Measurements from ENCODE around the gene PSMD9. TPM values are rescaled to one million over a fixed set of nuclear protein-coding genes. Genes with fewer than 3 reads are reported as not detected.

PSMD9 gene
- total RNA-seq, 1 experiment from 2014 or later, result 55.5 TPM

- TF ChIP-seq ELF1 (IDR thresholded peaks at IDR 0.05; ENCODE audit: borderline replicate concordance, low read depth), result no peak
- TF ChIP-seq POLR2AphosphoS5 (IDR thresholded peaks at IDR 0.05; ENCODE audit: low read depth, low read length), result no peak
- ATAC-seq (no peak), DNase-seq (ENCODE audit: low read depth, low spot score) (no peak)
- H3K4me1 ChIP-seq (ENCODE audit: control insufficient read depth in 1 of 2, insufficient read depth in 2 of 2, low read length in 2 of 2), result 0 out of 4 replicates have a peak, but pooled peaks cover 0 to 5% of the 10 kb centered on the region in 2 experiments
- no peak overlapping the region for H3K27ac ChIP-seq (ENCODE audit: low read depth, low read length)
- RAD21 ChIA-PET (ENCODE audit: low non-redundant PET in 1 of 2, low total read pairs in 2 of 2, uncharacterized antibody in 2 of 2, unreplicated experiment in 2 of 2), result no interaction called here
- no peaks in the 10 kb centered on the region for H3K27me3 ChIP-seq (ENCODE audit: insufficient read depth, low read length)
- intact Hi-C loops (cut with micrococcal nuclease), result no loop called here
- POLR2A ChIA-PET, result no interaction called here
- no peaks in the 10 kb centered on the region for H3K79me2 ChIP-seq (ENCODE audit: insufficient read depth, low read length)
- no peaks in the 10 kb centered on the region for H3K36me3 ChIP-seq (ENCODE audit: control insufficient read depth in 1 of 2, insufficient read depth in 2 of 2, low read length in 2 of 2)
- H4K20me1 ChIP-seq (ENCODE audit: insufficient read depth), result no peaks in the 10 kb centered on the region
- H3K4me2 ChIP-seq (ENCODE audit: low read length), result no peak overlapping the region
- H3K9ac ChIP-seq (ENCODE audit: low read length), result no peak overlapping the region
- no peak overlapping the region for H2AFZ ChIP-seq (ENCODE audit: low read depth, low read length, poor library complexity, severe bottlenecking)
- no peaks in the 10 kb centered on the region for H3K9me2 ChIP-seq (ENCODE audit: insufficient read depth)
- CTCF ChIA-PET, result interaction anchor here (1.1 kb wide), 1 partner anchor 29 kb away, joined by 3 read pairs; the partner anchor contains the start of gene CFAP251
- H3K4me3 ChIP-seq (replicated peaks in 1 of 2; ENCODE audit: low read depth in 1 of 2, low read length in 2 of 2), result no peak overlapping the region
- no TSS peak for BruUV-seq (replicated peaks)
- H3K9me3 ChIP-seq (ENCODE audit: control insufficient read depth in 1 of 2, insufficient read depth in 1 of 2, low read depth in 1 of 2, low read length in 2 of 2), result no peaks in the 10 kb centered on the region
These were observed 59.4 kb downstream of the PSMD9 start for GRCh38 chr12:121947981-121948380.

DNA sequence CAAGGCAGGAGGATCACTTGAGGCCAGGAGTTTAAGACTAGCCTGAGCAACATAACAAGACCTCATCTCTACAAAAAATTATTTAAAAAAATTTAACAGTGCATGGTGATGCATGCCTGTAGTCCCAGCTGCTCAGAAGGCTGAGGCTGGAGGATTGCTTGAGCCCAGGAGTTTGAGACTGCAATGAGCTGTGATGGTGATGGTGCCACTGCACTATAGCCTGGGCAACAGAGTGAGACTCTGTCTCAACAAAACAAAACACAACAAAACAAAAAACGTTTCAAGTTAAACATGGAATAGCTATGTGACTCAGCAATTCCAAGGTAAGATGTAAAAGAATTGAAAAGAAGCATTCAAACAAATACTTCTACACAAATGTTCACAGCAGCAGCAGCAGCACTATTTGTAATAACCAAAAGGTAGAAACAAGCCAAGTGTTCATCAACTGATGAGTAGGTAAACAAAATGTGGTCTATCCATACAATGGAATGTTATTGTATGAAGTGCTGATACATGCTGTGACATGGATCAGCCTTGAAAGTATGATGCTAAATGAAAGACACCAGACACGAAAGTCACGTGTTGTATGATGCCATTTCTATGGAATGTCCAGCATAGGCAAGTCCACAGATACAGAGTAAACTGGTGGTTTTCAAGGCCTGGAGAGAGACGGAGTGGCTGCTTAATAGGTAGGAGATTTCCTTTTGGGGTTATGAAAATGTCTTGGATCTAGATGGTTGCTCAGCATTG is 61.2 kb downstream of the PSMD9 start:
- no TSS peak for BruUV-seq (replicated peaks)
- Histone ChIP-seq H3K9ac (ENCODE audit: low read length) (no peak overlapping the region), H3K4me2 (ENCODE audit: low read length) (no peak overlapping the region), H3K27ac (ENCODE audit: low read depth, low read length) (no peak overlapping the region), H3K4me3 (replicated peaks in 1 of 2; ENCODE audit: low read depth in 1 of 2, low read length in 2 of 2) (no peak overlapping the region), H2AFZ (ENCODE audit: low read depth, low read length, poor library complexity, severe bottlenecking) (no peak overlapping the region), H3K4me1 (ENCODE audit: control insufficient read depth in 1 of 2, insufficient read depth in 2 of 2, low read length in 2 of 2) (0 out of 4 replicates have a peak, but pooled peaks cover 0 to 5% of the 10 kb centered on the region in 2 experiments), H3K9me3 (ENCODE audit: control insufficient read depth in 1 of 2, insufficient read depth in 1 of 2, low read depth in 1 of 2, low read length in 2 of 2) (no peaks in the 10 kb centered on the region), H3K9me2 (ENCODE audit: insufficient read depth) (no peaks in the 10 kb centered on the region), H3K27me3 (ENCODE audit: insufficient read depth, low read length) (no peaks in the 10 kb centered on the region), H3K36me3 (ENCODE audit: control insufficient read depth in 1 of 2, insufficient read depth in 2 of 2, low read length in 2 of 2) (no peaks in the 10 kb centered on the region), H3K79me2 (ENCODE audit: insufficient read depth, low read length) (no peaks in the 10 kb centered on the region), H4K20me1 (ENCODE audit: insufficient read depth) (no peaks in the 10 kb centered on the region)
- TF ChIP-seq YY1 (IDR thresholded peaks at IDR 0.05; ENCODE audit: extremely low read depth, insufficient replicate concordance, low read depth, low read length) (no peak), SRF (IDR thresholded peaks at IDR 0.05; ENCODE audit: low read depth) (no peak), REST (IDR thresholded peaks at IDR 0.05; ENCODE audit: low read depth) (no peak), CTCF (IDR thresholded peaks at IDR 0.05 in 2 of 3, conservative IDR thresholded peaks at IDR 0.05 in 1 of 3; ENCODE audit: borderline replicate concordance in 1 of 3, insufficient read depth in 1 of 3, low read depth in 2 of 3, low read length in 2 of 3) (no peak), POLR2A (IDR thresholded peaks at IDR 0.05; ENCODE audit: borderline replicate concordance, extremely low read depth, insufficient read depth, insufficient read length) (no peak), SP1 (IDR thresholded peaks at IDR 0.05; ENCODE audit: low read depth) (no peak), ELF1 (IDR thresholded peaks at IDR 0.05; ENCODE audit: borderline replicate concordance, low read depth) (no peak), RAD21 (IDR thresholded peaks at IDR 0.05; ENCODE audit: low read depth) (no peak), ZFX (IDR thresholded peaks at IDR 0.05) (no peak), CEBPB (IDR thresholded peaks at IDR 0.05; ENCODE audit: low read depth) (no peak), CBX3 (IDR thresholded peaks at IDR 0.05; ENCODE audit: low read depth) (no peak)
- CTCF ChIA-PET, result no interaction called here
- ATAC-seq, result no peak
- DNase-seq (ENCODE audit: low read depth, low spot score), result no peak
- POLR2A ChIA-PET, result no interaction called here
- intact Hi-C loops (cut with micrococcal nuclease), result no loop called here
- RAD21 ChIA-PET (ENCODE audit: low non-redundant PET in 1 of 2, low total read pairs in 2 of 2, uncharacterized antibody in 2 of 2, unreplicated experiment in 2 of 2), result no interaction called here

Measured in HCT116 (cell line).